ENCODE results near the gene PPP1R27. TPM values are rescaled to one million over a fixed set of nuclear protein-coding genes. Genes with fewer than 3 reads are reported as not detected.

Gene PPP1R27
- total RNA-seq, 1 donor from 2014 or later = not detected

DNA sequence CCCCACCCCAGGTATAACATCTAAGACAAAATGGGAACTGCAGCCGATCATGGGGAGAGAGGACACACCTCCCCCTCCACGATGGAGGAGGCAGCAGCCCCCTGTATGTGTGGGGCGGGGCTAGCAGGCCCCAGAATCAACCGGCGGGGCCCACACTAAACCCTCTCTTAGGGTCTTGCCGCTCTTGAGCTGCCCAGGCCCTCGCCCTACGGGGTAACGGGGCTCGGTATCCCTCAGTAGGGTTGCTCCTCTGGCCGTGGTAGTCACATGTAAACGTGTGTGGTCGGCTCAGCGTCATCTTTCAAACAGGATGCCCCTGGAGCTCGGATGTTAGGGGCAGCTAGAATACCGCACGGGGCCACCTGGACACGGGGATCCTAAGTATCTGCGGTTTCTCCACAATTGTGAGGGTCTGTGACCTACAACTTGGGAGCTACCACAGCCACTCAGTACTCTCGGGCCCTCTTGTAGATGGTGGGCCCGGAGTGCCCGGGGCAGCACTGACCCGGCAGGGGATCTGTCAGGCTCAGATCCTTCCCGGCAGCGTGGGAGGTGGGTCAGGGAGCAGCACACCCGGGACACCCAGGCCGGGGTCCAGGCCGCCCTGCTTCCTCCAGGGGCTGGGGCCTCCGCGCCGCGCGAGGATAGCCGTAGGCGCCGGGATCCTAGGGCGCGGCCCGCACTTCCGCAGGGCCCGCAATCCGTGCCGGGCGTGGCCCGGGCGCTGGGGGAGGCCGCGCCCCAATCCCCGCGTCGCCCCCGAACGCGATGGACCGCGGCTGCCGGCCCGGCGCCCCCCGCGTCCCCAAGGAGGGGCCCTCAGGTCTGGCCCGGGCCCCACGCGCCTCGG, 35.5 kb upstream of the PPP1R27 start:
- no peaks in the 10 kb centered on the region for H3K9me3 ChIP-seq (ENCODE audit: insufficient read depth, low read depth, low read length)
- Mint-ChIP-seq H3K4me1 (ENCODE audit: low read depth, unreplicated experiment) (peaks cover 17% of the 10 kb centered on the region), H3K36me3 (ENCODE audit: low read depth, unreplicated experiment) (peaks cover 5% of the 10 kb centered on the region), H3K4me3 (ENCODE audit: unreplicated experiment) (peak overlapping the region; percentile 88), H3K27me3 (ENCODE audit: low read depth, unreplicated experiment) (no peaks in the 10 kb centered on the region), H3K27ac (ENCODE audit: unreplicated experiment) (peak overlapping the region; percentile 97), H3K9me3 (ENCODE audit: unreplicated experiment) (no peaks in the 10 kb centered on the region)
- H3K79me2 ChIP-seq (ENCODE audit: insufficient read depth, low read length) = peaks cover 56% of the 10 kb centered on the region
- TF ChIP-seq CTCF (IDR thresholded peaks at IDR 0.05; ENCODE audit: insufficient read depth, low read depth, low read length) (no peak), EZH2 (IDR thresholded peaks at IDR 0.05; ENCODE audit: insufficient read depth, low read length) (no peak)
- peak overlapping the region; percentile 96 for H3K9ac ChIP-seq (ENCODE audit: low read length)
- peak overlapping the region; percentile 92 for H3K4me3 ChIP-seq (ENCODE audit: insufficient read depth, low read depth, low read length)
- H3K4me1 ChIP-seq (ENCODE audit: insufficient read depth, low read length) = peaks cover 37% of the 10 kb centered on the region
- H3K27ac ChIP-seq (ENCODE audit: low read depth, low read length) = peak overlapping the region; percentile 90
- H3K27me3 ChIP-seq (ENCODE audit: insufficient read depth, low read length) = no peaks in the 10 kb centered on the region
- no peak overlapping the region for H2AFZ ChIP-seq (ENCODE audit: low read depth, low read length)
- FAIRE-seq (no peak), DNase-seq (ENCODE audit: low read depth) (peak; percentile 48)
- peak overlapping the region; percentile 99 for H3K4me2 ChIP-seq (ENCODE audit: low read length)
- H4K20me1 ChIP-seq (ENCODE audit: insufficient read depth, low read length) = peaks cover 50% of the 10 kb centered on the region
- peaks cover 5% of the 10 kb centered on the region for H3K36me3 ChIP-seq (ENCODE audit: insufficient read depth, low read length)

DNA sequence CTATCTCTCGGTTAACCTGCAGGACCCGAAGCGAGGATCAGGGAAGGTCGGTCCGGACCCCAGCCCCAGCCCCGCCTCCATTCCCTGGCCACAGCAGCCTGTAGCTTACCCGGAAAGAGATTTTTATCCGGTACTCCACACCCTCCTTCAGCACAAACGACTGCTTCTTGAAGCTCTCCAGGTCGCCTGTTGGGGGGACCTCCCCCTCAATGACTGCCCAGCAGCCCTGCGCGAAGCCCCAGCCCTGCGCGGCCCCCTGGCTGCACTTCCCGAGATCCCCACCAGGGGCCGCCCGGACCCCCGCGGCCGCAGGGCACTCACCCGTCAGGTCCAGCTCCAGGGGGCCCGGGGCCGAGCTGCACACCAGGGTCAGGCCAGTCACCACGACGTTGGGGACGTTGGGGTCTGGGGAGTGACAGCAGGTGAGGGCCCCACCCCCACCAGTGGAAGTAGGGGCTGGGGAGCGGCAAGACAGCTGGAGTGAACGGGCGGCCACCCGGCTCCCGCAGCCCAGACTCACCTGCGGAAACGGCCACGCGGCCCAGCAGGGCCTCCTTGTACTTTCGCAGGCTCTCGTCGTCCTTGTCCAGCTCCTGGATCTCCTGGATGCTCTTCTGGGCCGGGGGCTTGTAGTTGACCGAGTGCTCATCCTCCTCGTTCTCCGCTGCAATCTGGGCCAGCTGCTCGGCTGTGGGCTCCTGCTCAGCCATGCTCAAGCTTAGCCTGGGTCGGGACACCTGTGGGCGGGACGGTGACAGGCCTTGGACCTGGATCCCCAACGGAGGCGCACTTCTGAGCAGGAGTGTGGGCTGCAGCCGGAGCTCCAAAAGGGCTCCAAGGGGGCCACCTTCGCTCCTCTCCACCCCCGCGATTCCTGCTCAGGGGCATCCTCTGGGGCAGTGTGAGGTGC, 34.6 kb upstream of the PPP1R27 start:
- Mint-ChIP-seq H3K27me3 (ENCODE audit: low read depth, unreplicated experiment) (no peaks in the 10 kb centered on the region), H3K9me3 (ENCODE audit: unreplicated experiment) (no peaks in the 10 kb centered on the region), H3K4me3 (ENCODE audit: unreplicated experiment) (peak overlapping the region; percentile 88), H3K36me3 (ENCODE audit: low read depth, unreplicated experiment) (peaks cover 5% of the 10 kb centered on the region), H3K4me1 (ENCODE audit: low read depth, unreplicated experiment) (peaks cover 19% of the 10 kb centered on the region), H3K27ac (ENCODE audit: unreplicated experiment) (peak overlapping the region; percentile 97)
- peak overlapping the region; percentile 99 for H3K4me2 ChIP-seq (ENCODE audit: low read length)
- H3K79me2 ChIP-seq (ENCODE audit: insufficient read depth, low read length) = peaks cover 60% of the 10 kb centered on the region
- H3K4me3 ChIP-seq (ENCODE audit: insufficient read depth, low read depth, low read length) = peak overlapping the region; percentile 92
- H2AFZ ChIP-seq (ENCODE audit: low read depth, low read length) = no peak overlapping the region
- FAIRE-seq (no peak), DNase-seq (ENCODE audit: low read depth) (no peak)
- TF ChIP-seq CTCF (IDR thresholded peaks at IDR 0.05; ENCODE audit: insufficient read depth, low read depth, low read length) (peak; percentile 33), EZH2 (IDR thresholded peaks at IDR 0.05; ENCODE audit: insufficient read depth, low read length) (no peak)
- H3K9me3 ChIP-seq (ENCODE audit: insufficient read depth, low read depth, low read length) = no peaks in the 10 kb centered on the region
- H3K9ac ChIP-seq (ENCODE audit: low read length) = peak overlapping the region; percentile 96
- peak overlapping the region; percentile 90 for H3K27ac ChIP-seq (ENCODE audit: low read depth, low read length)
- peaks cover 5% of the 10 kb centered on the region for H3K36me3 ChIP-seq (ENCODE audit: insufficient read depth, low read length)
- peaks cover 37% of the 10 kb centered on the region for H3K4me1 ChIP-seq (ENCODE audit: insufficient read depth, low read length)
- peaks cover 59% of the 10 kb centered on the region for H4K20me1 ChIP-seq (ENCODE audit: insufficient read depth, low read length)
- no peaks in the 10 kb centered on the region for H3K27me3 ChIP-seq (ENCODE audit: insufficient read depth, low read length)
